ENCODE data around the gene CCNI2. TPM values are rescaled to one million over a fixed set of nuclear protein-coding genes. Genes with fewer than 3 reads are reported as not detected.
A peak's percentile ranks its signal among the peaks of the same experiment; 100 is the strongest.

The CCNI2 gene
- total RNA-seq, 4 donors from 2014 or later = 0.34 to 0.81 (median 0.67) TPM; not detected in 1

DNA sequence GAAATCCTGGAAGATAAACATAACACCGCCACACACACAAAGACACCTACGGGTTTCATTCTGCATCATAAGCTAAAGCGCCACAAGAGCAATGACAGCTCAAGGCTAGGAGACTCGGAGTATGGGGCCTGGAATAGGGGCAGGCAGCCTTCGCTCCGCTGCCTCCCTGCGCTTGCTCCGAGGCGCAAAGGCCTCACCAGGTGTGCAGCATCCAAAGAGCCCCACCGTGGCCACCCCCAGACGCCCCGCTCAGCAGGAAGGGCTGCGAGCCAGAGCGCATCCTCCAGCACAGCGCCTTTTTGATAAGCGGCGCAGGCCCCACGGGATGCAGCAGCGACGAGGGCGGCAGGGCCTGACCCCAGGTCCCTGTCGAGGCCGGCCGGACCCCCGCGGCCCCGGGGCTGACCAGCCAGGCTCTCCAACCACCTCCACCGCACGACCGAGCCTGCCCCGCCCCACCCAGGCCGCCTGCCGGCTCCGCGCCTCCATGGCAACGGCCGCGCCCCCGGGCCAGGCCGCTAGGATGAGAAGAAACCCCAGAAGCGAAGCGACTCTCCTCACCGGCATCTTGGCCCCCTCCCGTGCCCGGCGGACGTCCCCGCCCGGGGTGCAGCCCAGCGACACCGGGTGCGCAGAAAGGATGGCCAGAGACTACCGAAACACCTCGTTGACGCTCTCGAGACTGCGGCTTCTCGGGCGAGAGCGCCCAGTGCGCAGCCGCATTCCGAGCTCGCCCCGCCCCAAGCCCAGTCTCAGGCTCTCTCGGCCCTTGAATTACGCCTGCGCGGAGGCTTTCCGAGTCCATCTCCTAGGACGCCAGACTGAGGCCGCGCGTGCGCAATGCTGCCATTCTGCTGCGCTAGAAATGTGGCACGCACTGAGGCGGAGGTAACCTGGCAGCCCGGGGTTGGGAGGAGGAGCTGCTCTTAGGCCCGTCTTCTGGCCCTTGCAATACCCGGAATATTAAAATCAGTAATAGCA, 10.1 kb upstream of the CCNI2 start, which contains the start of gene KIF3A:
Gene KIF3A, minus strand, starts transcription at position 694 of the 981 bp plus-strand sequence. Its CDS starts 127 bp downstream, at position 567.
- Histone ChIP-seq H3K27ac (peak within 1 kb of the TSS in 2 of 3 donors; percentile 51 to 66), H3K36me3 (no peaks in the 10 kb centered on the region), H3K4me3 (replicated peaks in 1 of 3) (peak within 1 kb of the TSS; percentile 53 to 100 (median 83)), H3K4me1 (peaks cover 4 to 13% of the 10 kb centered on the region in 2 donors), H3K9me3 (no peaks in the 10 kb centered on the region), H3K27me3 (no peaks in the 10 kb centered on the region)
- WGBS, 2 donors = 3 to 4% methylated on average over 22 to 38 of the region's 81 CpGs
- peak; percentile 96 to 97 for DNase-seq
- TF ChIP-seq POLR2A (IDR thresholded peaks at IDR 0.05) = peak in 1 of 2 donors; percentile 64
- TF ChIP-seq, protein P1, sequence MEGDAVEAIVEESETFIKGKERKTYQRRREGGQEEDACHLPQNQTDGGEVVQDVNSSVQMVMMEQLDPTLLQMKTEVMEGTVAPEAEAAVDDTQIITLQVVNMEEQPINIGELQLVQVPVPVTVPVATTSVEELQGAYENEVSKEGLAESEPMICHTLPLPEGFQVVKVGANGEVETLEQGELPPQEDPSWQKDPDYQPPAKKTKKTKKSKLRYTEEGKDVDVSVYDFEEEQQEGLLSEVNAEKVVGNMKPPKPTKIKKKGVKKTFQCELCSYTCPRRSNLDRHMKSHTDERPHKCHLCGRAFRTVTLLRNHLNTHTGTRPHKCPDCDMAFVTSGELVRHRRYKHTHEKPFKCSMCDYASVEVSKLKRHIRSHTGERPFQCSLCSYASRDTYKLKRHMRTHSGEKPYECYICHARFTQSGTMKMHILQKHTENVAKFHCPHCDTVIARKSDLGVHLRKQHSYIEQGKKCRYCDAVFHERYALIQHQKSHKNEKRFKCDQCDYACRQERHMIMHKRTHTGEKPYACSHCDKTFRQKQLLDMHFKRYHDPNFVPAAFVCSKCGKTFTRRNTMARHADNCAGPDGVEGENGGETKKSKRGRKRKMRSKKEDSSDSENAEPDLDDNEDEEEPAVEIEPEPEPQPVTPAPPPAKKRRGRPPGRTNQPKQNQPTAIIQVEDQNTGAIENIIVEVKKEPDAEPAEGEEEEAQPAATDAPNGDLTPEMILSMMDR (IDR thresholded peaks at IDR 0.05) = peak in 4 of 6 experiments; percentile 16 to 39 (median 21)
- intact Hi-C loops (cut with DNase I) = no loop called here

DNA sequence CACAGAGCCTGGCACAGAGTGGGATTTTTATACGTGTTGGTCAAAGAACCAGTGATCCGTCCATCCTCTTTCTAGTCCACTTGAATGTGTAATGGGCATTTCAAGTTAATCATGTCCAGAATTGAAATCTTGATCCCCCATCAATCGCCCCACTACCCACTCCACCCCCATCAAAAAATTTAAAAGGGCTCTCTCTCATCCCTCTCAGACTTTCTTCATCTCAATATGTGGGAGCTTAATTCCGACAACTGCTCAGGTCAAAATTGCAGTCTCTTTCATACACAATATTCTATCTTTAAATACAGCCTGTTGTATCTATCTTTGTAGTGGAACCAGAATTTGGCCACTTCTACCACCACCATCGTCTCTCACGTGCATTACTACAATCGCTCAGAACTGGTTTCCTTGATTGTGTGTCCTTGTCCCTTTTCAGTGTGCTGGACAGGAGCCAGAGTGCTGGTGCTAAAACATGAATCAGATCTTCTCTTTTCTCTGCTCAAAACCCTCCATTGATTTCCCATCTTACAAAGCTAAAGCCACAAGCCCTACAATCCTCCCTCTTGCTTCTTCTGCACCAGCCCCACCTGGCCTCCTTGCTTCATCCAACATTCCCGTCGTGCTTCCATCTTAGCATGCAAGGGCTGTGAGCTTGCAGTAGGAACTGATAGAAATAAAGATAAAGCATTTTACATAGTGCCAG, 9.1 kb upstream of the CCNI2 start:
- no peaks in the 10 kb centered on the region for H3K27me3 ChIP-seq
- no peak overlapping the region for H3K27ac ChIP-seq
- H3K4me3 ChIP-seq (replicated peaks in 1 of 3) = no peak overlapping the region
- TF ChIP-seq, protein P1 (IDR thresholded peaks at IDR 0.05) = no peak
- H3K36me3 ChIP-seq = no peaks in the 10 kb centered on the region
- peak; percentile 26 to 41 for DNase-seq
- intact Hi-C loops (cut with DNase I) = no loop called here
- peaks cover 4 to 13% of the 10 kb centered on the region in 2 donors for H3K4me1 ChIP-seq
- WGBS, 2 donors = 54 to 55% methylated on average over 9 of the region's 9 CpGs
- no peaks in the 10 kb centered on the region for H3K9me3 ChIP-seq

DNA sequence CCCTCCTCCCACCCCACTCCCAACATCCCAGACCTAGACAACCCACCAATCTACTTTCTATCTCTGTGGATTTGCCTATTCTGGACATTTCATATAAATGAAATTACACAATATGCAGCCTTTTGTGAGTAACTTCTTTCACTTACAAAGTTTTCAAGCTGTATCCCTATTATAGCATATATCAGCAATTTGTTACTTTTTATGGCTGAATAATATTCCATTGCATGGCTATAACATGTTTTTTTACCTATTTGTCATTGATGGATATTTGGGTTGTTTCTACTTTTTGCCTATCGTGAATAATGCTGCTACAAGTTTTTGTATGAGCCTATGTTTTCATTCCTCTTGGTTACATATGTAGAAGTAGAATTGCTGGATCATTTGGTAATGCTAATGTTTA, 8.0 kb upstream of the CCNI2 start:
- TF ChIP-seq, protein P1 (IDR thresholded peaks at IDR 0.05) = no peak
- TF ChIP-seq POLR2A (IDR thresholded peaks at IDR 0.05) = no peak
- Histone ChIP-seq H3K36me3 (no peaks in the 10 kb centered on the region), H3K9me3 (no peaks in the 10 kb centered on the region), H3K4me3 (replicated peaks in 1 of 3) (no peak overlapping the region), H3K27me3 (no peaks in the 10 kb centered on the region), H3K27ac (no peak overlapping the region), H3K4me1 (peaks cover 4 to 13% of the 10 kb centered on the region in 2 donors)
- 77 to 78% methylated on average over 1 of the region's 1 CpG for WGBS, 2 donors
- DNase-seq = no peak
- intact Hi-C loops (cut with DNase I) = no loop called here

DNA sequence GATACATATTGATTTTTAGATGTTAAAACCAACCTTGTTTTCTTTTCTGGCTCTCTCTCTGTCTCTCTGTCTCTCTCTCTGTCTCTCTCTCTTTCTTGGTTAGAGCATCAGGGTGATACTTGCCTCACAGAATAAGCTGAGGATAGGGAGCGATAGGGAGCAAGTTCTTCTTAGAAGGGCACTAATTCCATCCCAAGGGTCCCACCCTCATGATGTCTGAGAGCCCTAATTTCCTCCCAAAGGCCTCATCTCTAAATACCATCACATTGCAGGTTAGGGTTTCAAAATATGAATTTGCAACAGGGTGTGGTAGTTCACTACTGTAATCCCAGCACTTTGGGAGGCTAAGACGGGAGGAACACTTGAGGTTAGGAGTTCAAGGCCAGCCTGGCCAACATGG, 5.1 kb upstream of the CCNI2 start:
- Histone ChIP-seq H3K9me3 (no peaks in the 10 kb centered on the region), H3K4me1 (peaks cover 0 to 10% of the 10 kb centered on the region in 2 donors), H3K27ac (no peak overlapping the region), H3K27me3 (no peaks in the 10 kb centered on the region), H3K4me3 (replicated peaks in 1 of 3) (no peak overlapping the region), H3K36me3 (no peaks in the 10 kb centered on the region)
- WGBS, 2 donors = 91 to 92% methylated on average over 2 of the region's 2 CpGs
- TF ChIP-seq, protein P1 (IDR thresholded peaks at IDR 0.05) = no peak
- TF ChIP-seq POLR2A (IDR thresholded peaks at IDR 0.05) = no peak
- intact Hi-C loops (cut with DNase I) = loop anchor here (10.0 kb wide), 1 partner anchor 83 kb away; no protein-coding TSS in a partner anchor
- no peak for DNase-seq
